SK-N-MC (cell line): ENCODE data around the gene GREB1.

Source experiments
- EZH2 ChIP-seq: fragments of 200-600 bp; sonication (generic); IDR thresholded peaks from one replicate; pipeline ENCODE4 v1.6.1; 2017; ENCODE audit warnings: antibody characterized with exemption
- FOXP2 ChIP-seq: optimal IDR thresholded peaks from 2 replicates; pipeline ENCODE3; 2011; ENCODE audit warnings: mild to moderate bottlenecking, moderate library complexity; ENCODE audit not compliant: insufficient read depth; ENCODE audit errors: extremely low read length, control extremely low read depth
- POLR2AphosphoS5 ChIP-seq: IDR thresholded peaks from 2 replicates; pipeline ENCODE4 v1.6.1; 2012; ENCODE audit warnings: mild to moderate bottlenecking, low read depth, low read length, borderline replicate concordance

GRCh38 chr2:11559066-11559785, 25.4 kb downstream of the GREB1 start:
- TF ChIP-seq EZH2: no peak
- no peak for TF ChIP-seq POLR2AphosphoS5
- TF ChIP-seq FOXP2: no peak
